Nephron progenitor cell (in vitro differentiated cells): ENCODE data around the gene AGFG1.

Experiments used
- DNase-seq: peaks from one replicate; pipeline ENCODE4 v3.0.0; 2021
- H3K27ac Mint-ChIP-seq: 2 replicates; pipeline ENCODE4 v1.8.0; 2021; ENCODE audit warnings: mild to moderate bottlenecking, moderate library complexity, mixed read lengths
- H3K27me3 Mint-ChIP-seq: 2 replicates; pipeline ENCODE4 v1.8.0; 2021; ENCODE audit warnings: mild to moderate bottlenecking, low read depth, mixed read lengths; ENCODE audit not compliant: poor library complexity
- H3K36me3 Mint-ChIP-seq: 2 replicates; pipeline ENCODE4 v1.8.0; 2021; ENCODE audit warnings: low read depth, mixed read lengths
- H3K4me1 Mint-ChIP-seq: 2 replicates; pipeline ENCODE4 v1.8.0; 2021; ENCODE audit warnings: mixed read lengths
- H3K4me3 Mint-ChIP-seq: 2 replicates; pipeline ENCODE4 v1.8.0; 2021; ENCODE audit warnings: mild to moderate bottlenecking, moderate library complexity, mixed read lengths
- H3K9me3 Mint-ChIP-seq: 2 replicates; pipeline ENCODE4 v1.8.0; 2021; ENCODE audit warnings: mild to moderate bottlenecking, moderate library complexity, mixed read lengths
- TF ChIP-seq, protein P1 (sequence below): fragments of 200-600 bp; sonication (generic); IDR thresholded peaks from 2 replicates; pipeline ENCODE4 v1.5.0; 2021; ENCODE audit warnings: antibody characterized with exemption

The AGFG1 gene

GRCh38 chr2:227471924-227472264 is at the start of gene AGFG1:
Gene AGFG1, plus strand, starts transcription at chr2:227472156. Its CDS starts 266 bp downstream, at chr2:227472422.
- peak; percentile 91 for DNase-seq
- H3K4me3 Mint-ChIP-seq: peak within 1 kb of the TSS; percentile 89
- TF ChIP-seq, protein P1, sequence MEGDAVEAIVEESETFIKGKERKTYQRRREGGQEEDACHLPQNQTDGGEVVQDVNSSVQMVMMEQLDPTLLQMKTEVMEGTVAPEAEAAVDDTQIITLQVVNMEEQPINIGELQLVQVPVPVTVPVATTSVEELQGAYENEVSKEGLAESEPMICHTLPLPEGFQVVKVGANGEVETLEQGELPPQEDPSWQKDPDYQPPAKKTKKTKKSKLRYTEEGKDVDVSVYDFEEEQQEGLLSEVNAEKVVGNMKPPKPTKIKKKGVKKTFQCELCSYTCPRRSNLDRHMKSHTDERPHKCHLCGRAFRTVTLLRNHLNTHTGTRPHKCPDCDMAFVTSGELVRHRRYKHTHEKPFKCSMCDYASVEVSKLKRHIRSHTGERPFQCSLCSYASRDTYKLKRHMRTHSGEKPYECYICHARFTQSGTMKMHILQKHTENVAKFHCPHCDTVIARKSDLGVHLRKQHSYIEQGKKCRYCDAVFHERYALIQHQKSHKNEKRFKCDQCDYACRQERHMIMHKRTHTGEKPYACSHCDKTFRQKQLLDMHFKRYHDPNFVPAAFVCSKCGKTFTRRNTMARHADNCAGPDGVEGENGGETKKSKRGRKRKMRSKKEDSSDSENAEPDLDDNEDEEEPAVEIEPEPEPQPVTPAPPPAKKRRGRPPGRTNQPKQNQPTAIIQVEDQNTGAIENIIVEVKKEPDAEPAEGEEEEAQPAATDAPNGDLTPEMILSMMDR: peak; percentile 98
- no peaks in the 10 kb centered on the region for H3K9me3 Mint-ChIP-seq
- peaks cover under 1% of the 10 kb centered on the region for H3K27me3 Mint-ChIP-seq
- H3K4me1 Mint-ChIP-seq: peaks cover 19% of the 10 kb centered on the region
- H3K36me3 Mint-ChIP-seq: no peaks in the 10 kb centered on the region
- peak within 1 kb of the TSS; percentile 59 for H3K27ac Mint-ChIP-seq

DNA sequence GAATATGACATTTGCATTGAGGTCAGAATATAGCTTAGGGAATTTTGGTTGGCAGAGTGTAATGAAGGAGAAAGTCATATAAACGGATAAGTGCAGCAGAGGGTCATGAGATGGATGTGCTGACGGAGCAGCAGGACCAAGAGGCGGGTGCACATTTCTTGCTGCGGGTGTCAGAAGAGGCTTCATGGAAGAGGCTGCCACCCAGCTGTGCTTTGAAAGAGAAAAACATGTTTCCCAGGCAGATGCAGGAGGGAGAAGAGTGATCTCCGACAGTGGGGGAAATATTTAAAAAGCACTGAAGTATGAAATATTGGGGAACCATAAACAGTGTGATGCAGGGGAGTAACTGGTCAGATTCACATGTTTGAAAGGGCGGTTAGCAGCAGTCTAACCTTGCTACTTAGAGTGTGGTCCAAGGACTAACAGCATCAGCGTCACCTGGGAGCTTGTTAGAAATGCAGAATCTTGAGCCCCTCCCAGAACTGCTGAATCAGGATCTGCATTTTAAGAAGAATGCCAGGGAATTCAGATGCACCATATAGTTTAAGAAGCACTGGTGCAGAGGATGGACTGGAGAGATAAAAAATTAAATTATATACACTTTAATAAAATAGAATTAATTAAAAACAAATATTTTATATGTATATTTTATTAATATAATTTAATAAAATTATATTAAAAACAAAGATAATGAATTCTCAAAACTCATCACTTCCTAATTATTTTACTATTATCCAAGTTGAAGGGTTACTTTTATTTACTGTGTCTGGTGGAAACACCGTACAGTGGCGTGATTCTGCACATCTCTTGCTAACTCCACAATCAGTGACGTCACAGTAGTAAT is 48.1 kb upstream of the AGFG1 start:
- Mint-ChIP-seq H3K36me3 (no peaks in the 10 kb centered on the region), H3K4me1 (peaks cover 5% of the 10 kb centered on the region), H3K9me3 (no peaks in the 10 kb centered on the region), H3K27ac (peak overlapping the region; percentile 4), H3K4me3 (no peak overlapping the region), H3K27me3 (peaks cover 7% of the 10 kb centered on the region)
- TF ChIP-seq, protein P1: no peak
- no peak for DNase-seq

GRCh38 chr2:227428731-227429285 is 43.1 kb upstream of the AGFG1 start:
- Mint-ChIP-seq H3K4me3 (no peak overlapping the region), H3K36me3 (peaks cover 10% of the 10 kb centered on the region), H3K4me1 (peaks cover 2% of the 10 kb centered on the region), H3K27ac (no peak overlapping the region), H3K27me3 (peaks cover 10% of the 10 kb centered on the region), H3K9me3 (peaks cover 17% of the 10 kb centered on the region)
- no peak for DNase-seq
- TF ChIP-seq, protein P1: no peak

- TF ChIP-seq, protein P1: no peak
- H3K36me3 Mint-ChIP-seq: peaks cover 10% of the 10 kb centered on the region
- H3K27ac Mint-ChIP-seq: no peak overlapping the region
- peaks cover 21% of the 10 kb centered on the region for H3K9me3 Mint-ChIP-seq
- no peak for DNase-seq
- H3K27me3 Mint-ChIP-seq: peaks cover 10% of the 10 kb centered on the region
- no peaks in the 10 kb centered on the region for H3K4me1 Mint-ChIP-seq
- no peak overlapping the region for H3K4me3 Mint-ChIP-seq
These were observed 41.3 kb upstream of the AGFG1 start for GRCh38 chr2:227430639-227431038.

DNA sequence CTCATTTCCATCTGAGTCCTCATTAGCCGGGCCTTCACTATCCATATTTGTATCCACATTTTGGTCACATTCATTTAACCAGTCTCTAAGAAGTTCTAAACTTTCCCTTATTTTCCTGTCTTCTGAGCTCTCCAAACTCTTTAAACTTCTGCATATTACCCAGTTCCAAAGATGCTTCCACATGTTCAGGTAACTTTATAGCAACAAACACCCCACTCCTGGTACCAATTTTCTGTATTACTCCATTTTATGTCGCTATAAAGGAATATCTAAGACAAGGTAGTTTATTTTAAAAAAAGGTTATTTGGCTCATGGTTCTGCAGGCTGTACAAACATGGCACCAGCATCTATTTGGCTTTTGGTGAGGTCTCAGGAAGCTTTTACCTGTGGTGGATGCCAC is 38.8 kb upstream of the AGFG1 start:
- Mint-ChIP-seq H3K4me3 (no peak overlapping the region), H3K36me3 (peaks cover 10% of the 10 kb centered on the region), H3K27me3 (peaks cover 7% of the 10 kb centered on the region), H3K4me1 (no peaks in the 10 kb centered on the region), H3K27ac (no peak overlapping the region), H3K9me3 (peaks cover 21% of the 10 kb centered on the region)
- no peak for DNase-seq
- TF ChIP-seq, protein P1: no peak
